Caco-2 (cell line): ENCODE measurements around the gene ANKRD45. TPM values are rescaled to one million over a fixed set of nuclear protein-coding genes. Genes with fewer than 3 reads are reported as not detected.
"Not testable (repeated sequence)": the region's sequence is repeated elsewhere in the genome, so short reads cannot be mapped to it uniquely, and the experiment has no call there.

Experiments
- BruUV-seq: library from RNA; stranded (reverse); fragments of 400-500 nt; replicated peaks from 2 replicates; lab custom pipeline; 2021; lab: Mats Ljungman, UMichigan
- CTCF ChIA-PET: fragments of 300-600 bp; sonication (Branson Sonifier 250); formaldehyde crosslinking; loops from one replicate; lab custom pipeline; 2022; ENCODE audit warnings: antibody characterized with exemption; lab: Charles Lee
- POLR2A ChIA-PET: fragments of 300-600 bp; sonication (Branson Sonifier 250); formaldehyde crosslinking; loops from one replicate; lab custom pipeline; 2022; ENCODE audit warnings: antibody characterized with exemption; lab: Charles Lee
- DNase-seq, 2 experiments: peaks; one replicate each; pipeline versions ENCODE4 v3.0.0 to v3.0.0-alpha.2; 2020 to 2022
- H3K27me3 ChIP-seq: replicated peaks from 2 replicates; pipeline ENCODE4 v1.6.0; 2011; ENCODE audit warnings: low read length; ENCODE audit not compliant: control insufficient read depth, insufficient read depth
- H3K36me3 ChIP-seq: 2 replicates; pipeline ENCODE4 v1.5.1; 2011; ENCODE audit warnings: low read length; ENCODE audit not compliant: control insufficient read depth, insufficient read depth
- H3K4me1 ChIP-seq: fragments of 250-450 bp; sonication (Bioruptor Pico); 2 replicates; pipeline ENCODE4 v1.5.1; 2020; ENCODE audit warnings: mild to moderate bottlenecking
- H3K4me3 ChIP-seq: 2 replicates; pipeline ENCODE4 v1.5.1; 2011; ENCODE audit warnings: low read depth, mild to moderate bottlenecking, control low read depth, low read length
- H3K9me3 ChIP-seq: fragments of 250-450 bp; sonication (Bioruptor Pico); 2 replicates; pipeline ENCODE4 v1.5.1; 2020; ENCODE audit warnings: mild to moderate bottlenecking, moderate library complexity
- H3K27ac Mint-ChIP-seq: one replicate; pipeline ENCODE4 v1.8.0; 2022; ENCODE audit warnings: mixed read lengths; ENCODE audit not compliant: unreplicated experiment
- H3K27me3 Mint-ChIP-seq: one replicate; pipeline ENCODE4 v1.8.0; 2022; ENCODE audit warnings: mixed read lengths; ENCODE audit not compliant: insufficient read depth, unreplicated experiment
- H3K36me3 Mint-ChIP-seq: one replicate; pipeline ENCODE4 v1.8.0; 2022; ENCODE audit warnings: mild to moderate bottlenecking, mixed read lengths; ENCODE audit not compliant: insufficient read depth, unreplicated experiment
- H3K4me1 Mint-ChIP-seq: one replicate; pipeline ENCODE4 v1.8.0; 2022; ENCODE audit warnings: low read depth, mixed read lengths; ENCODE audit not compliant: unreplicated experiment
- H3K4me3 Mint-ChIP-seq: one replicate; pipeline ENCODE4 v1.8.0; 2022; ENCODE audit warnings: mild to moderate bottlenecking, moderate library complexity, mixed read lengths; ENCODE audit not compliant: unreplicated experiment
- H3K9me3 Mint-ChIP-seq: one replicate; pipeline ENCODE4 v1.8.0; 2022; ENCODE audit warnings: mixed read lengths; ENCODE audit not compliant: unreplicated experiment
- CTCF ChIP-seq, 2 experiments: fragments of 200-600 bp in 1 of 2; IDR thresholded peaks; 1 replicate in 1 of 2; 2 replicates in 1 of 2; pipeline versions ENCODE4 v1.5.1 to v1.8.0; 2011 to 2022; ENCODE audit warnings: antibody characterized with exemption in 1 of 2, control low read depth in 1 of 2, inconsistent platforms in 1 of 2, low read depth in 1 of 2, low read length in 1 of 2, mild to moderate bottlenecking in 1 of 2, moderate library complexity in 1 of 2; ENCODE audit not compliant: insufficient read depth in 1 of 2, severe bottlenecking in 1 of 2, unreplicated experiment in 1 of 2
- intact Hi-C: fragments of 100-400 bp; cut with micrococcal nuclease; formaldehyde crosslinking; loops from one replicate; pipeline ENCODE4 v1.10.0; 2022; ENCODE audit not compliant: unreplicated experiment
- total RNA-seq: library from RNA; stranded (reverse); gene quantifications from 2 replicates; pipeline ENCODE4 v1.2.3, GENCODE V29; 2022

Gene ANKRD45
- total RNA-seq, 1 experiment from 2014 or later, result not detected

- Histone ChIP-seq H3K27me3 (no peaks in the 10 kb centered on the region), H3K4me1 (no peaks in the 10 kb centered on the region), H3K9me3 (peaks cover 5% of the 10 kb centered on the region; the same call in 1 of the 2 replicates), H3K36me3 (no peaks in the 10 kb centered on the region), H3K4me3 (no peak overlapping the region)
- no peaks in the 10 kb centered on the region for H3K27me3 Mint-ChIP-seq
- no peaks in the 10 kb centered on the region for H3K9me3 Mint-ChIP-seq
- intact Hi-C loops, result no loop called here
- no peaks in the 10 kb centered on the region for H3K4me1 Mint-ChIP-seq
- no peak overlapping the region for H3K4me3 Mint-ChIP-seq
- POLR2A ChIA-PET, result no interaction called here
- DNase-seq, result no peak
- CTCF ChIA-PET, result no interaction called here
- H3K27ac Mint-ChIP-seq, result no peak overlapping the region
- no TSS peak for BruUV-seq
- no peaks in the 10 kb centered on the region for H3K36me3 Mint-ChIP-seq
- TF ChIP-seq CTCF (IDR thresholded peaks at IDR 0.05; ENCODE audit: insufficient read depth in 1 of 2, low read depth in 1 of 2, low read length in 1 of 2, severe bottlenecking in 1 of 2, unreplicated experiment in 1 of 2), result no peak
These were observed 23.0 kb downstream of the ANKRD45 start for GRCh38 chr1:173646656-173647055.

- H3K27me3 Mint-ChIP-seq, H3K36me3 Mint-ChIP-seq, H3K4me1 Mint-ChIP-seq, CTCF ChIA-PET, H3K36me3 ChIP-seq, H3K27me3 ChIP-seq, BruUV-seq, H3K4me3 Mint-ChIP-seq, H3K9me3 ChIP-seq, H3K9me3 Mint-ChIP-seq, intact Hi-C loops, POLR2A ChIA-PET, H3K4me1 ChIP-seq, H3K4me3 ChIP-seq, H3K27ac Mint-ChIP-seq, DNase-seq: not testable (repeated sequence)
These were observed 27.1 kb downstream of the ANKRD45 start for GRCh38 chr1:173642450-173643139.

- CTCF ChIA-PET, result no interaction called here
- no peak for TF ChIP-seq CTCF (IDR thresholded peaks at IDR 0.05; ENCODE audit: insufficient read depth in 1 of 2, low read depth in 1 of 2, low read length in 1 of 2, severe bottlenecking in 1 of 2, unreplicated experiment in 1 of 2)
- H3K9me3 Mint-ChIP-seq, result peaks cover 11% of the 10 kb centered on the region
- Histone ChIP-seq H3K4me3 (no peak overlapping the region), H3K36me3 (no peaks in the 10 kb centered on the region), H3K4me1 (no peaks in the 10 kb centered on the region), H3K27me3 (no peaks in the 10 kb centered on the region), H3K9me3 (peaks cover 9% of the 10 kb centered on the region; the same call in 1 of the 2 replicates)
- no peak overlapping the region for H3K27ac Mint-ChIP-seq
- no peaks in the 10 kb centered on the region for H3K36me3 Mint-ChIP-seq
- peaks cover 3% of the 10 kb centered on the region for H3K27me3 Mint-ChIP-seq
- BruUV-seq, result no TSS peak
- H3K4me1 Mint-ChIP-seq, result no peaks in the 10 kb centered on the region
- POLR2A ChIA-PET, result no interaction called here
- intact Hi-C loops, result no loop called here
- no peak overlapping the region for H3K4me3 Mint-ChIP-seq
- no peak for DNase-seq
These were observed 30.5 kb downstream of the ANKRD45 start for GRCh38 chr1:173639102-173639501.
